ENCODE data around the gene CACNA1D. TPM values are rescaled to one million over a fixed set of nuclear protein-coding genes. Genes with fewer than 3 reads are reported as not detected.

CACNA1D gene
- total RNA-seq, 2 experiments from 2014 or later: 0.31 to 0.32 TPM

DNA sequence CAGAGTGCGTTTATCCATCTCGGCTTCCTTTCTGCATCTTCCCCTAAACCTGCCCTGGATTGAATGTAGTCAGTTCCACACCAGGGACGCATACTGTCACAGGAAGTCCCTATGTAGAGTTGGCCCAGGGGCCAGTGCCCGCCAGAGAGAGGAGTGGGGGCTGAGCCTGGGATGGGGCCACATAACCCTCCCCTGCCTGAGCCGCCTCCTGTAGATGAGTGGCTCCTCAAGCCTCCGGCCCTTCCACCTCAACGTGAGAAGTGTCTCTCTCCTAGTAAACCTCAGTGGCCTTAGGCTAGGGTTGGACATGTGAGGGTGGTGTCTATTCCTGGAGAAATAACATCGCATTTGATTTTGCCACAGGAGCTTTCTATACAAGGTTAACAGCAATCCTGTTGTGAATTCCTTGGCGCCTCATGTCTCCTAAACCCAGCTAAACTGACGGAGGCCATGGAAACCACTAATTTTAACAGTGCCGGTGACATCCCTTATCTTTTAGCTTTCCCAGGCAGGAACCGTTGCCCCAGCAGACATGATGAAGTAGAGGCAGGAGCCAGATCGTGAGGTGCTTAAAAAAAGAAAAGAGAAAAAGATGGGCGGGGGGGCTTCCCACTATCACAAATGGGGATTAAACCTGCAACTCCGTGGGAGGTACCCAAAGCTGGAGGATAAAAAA lies 180.7 kb downstream of the CACNA1D start:
- no peaks in the 10 kb centered on the region for H3K9me3 Mint-ChIP-seq (ENCODE audit: insufficient read depth)
- DNase-seq: no peak
- no peaks in the 10 kb centered on the region for H3K4me1 Mint-ChIP-seq (ENCODE audit: low read depth)
- H3K4me3 Mint-ChIP-seq: no peak overlapping the region
- POLR2A ChIA-PET: no interaction called here
- CTCF ChIA-PET: no interaction called here
- ATAC-seq: no peak
- H3K36me3 Mint-ChIP-seq (ENCODE audit: low read depth): no peaks in the 10 kb centered on the region
- no peak overlapping the region for H3K27ac Mint-ChIP-seq
- H3K27me3 Mint-ChIP-seq (ENCODE audit: low read depth): peaks cover 16% of the 10 kb centered on the region

DNA sequence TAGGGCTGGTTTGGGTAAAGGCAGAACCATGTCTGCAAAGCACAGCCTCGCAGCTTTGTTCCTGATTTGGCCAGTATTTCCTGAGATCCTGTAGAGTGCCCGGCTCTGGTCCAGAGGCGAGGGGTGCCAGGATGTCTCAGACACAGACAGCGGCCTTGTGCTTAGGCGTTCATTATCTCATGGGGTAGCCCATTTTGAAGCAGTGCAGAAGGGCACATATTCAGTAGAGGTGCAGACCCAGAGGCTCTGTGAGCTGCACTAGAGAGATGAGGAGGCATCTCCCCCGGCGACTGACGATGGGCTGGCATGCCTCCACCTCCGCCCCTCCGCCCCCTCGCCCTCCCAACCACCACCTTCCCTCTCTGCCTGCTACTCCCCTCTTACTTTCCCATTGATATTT lies 181.5 kb downstream of the CACNA1D start:
- Mint-ChIP-seq H3K27me3 (ENCODE audit: low read depth) (peaks cover 19% of the 10 kb centered on the region), H3K9me3 (ENCODE audit: insufficient read depth) (no peaks in the 10 kb centered on the region), H3K36me3 (ENCODE audit: low read depth) (no peaks in the 10 kb centered on the region), H3K4me3 (no peak overlapping the region), H3K4me1 (ENCODE audit: low read depth) (no peaks in the 10 kb centered on the region), H3K27ac (no peak overlapping the region)
- DNase-seq (no peak), ATAC-seq (no peak)
- POLR2A ChIA-PET: no interaction called here
- CTCF ChIA-PET: no interaction called here

DNA sequence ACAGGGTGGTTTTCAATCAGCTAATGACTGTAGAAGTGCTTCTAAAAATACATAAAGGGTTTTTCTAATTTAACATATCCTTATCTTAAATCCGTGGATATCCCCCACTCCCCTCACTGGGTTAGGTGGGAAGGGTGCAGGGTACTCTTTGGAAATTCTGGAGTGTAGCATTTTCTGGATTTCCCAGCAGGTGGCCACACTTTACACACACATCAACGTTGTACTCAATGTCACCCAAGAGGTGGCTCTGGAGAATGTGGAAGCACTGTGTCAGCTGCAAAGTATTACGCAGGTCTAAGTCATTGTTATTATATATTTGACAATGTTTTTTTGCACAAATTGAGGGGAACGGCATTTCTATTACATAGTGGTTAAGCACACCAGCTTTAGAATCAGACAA lies 183.0 kb downstream of the CACNA1D start:
- no peak overlapping the region for H3K4me3 Mint-ChIP-seq
- no peak overlapping the region for H3K27ac Mint-ChIP-seq
- ATAC-seq (no peak), DNase-seq (no peak)
- H3K27me3 Mint-ChIP-seq (ENCODE audit: low read depth): peaks cover 27% of the 10 kb centered on the region
- ChIA-PET CTCF (interaction anchor here (0.7 to 1.1 kb wide), 3 partner anchors 10 to 33 kb away, joined by 3 read pairs; no protein-coding TSS in a partner anchor), POLR2A (interaction anchor here (0.5 kb wide), 1 partner anchor 186 kb away, joined by 3 read pairs; no protein-coding TSS in a partner anchor)
- H3K9me3 Mint-ChIP-seq (ENCODE audit: insufficient read depth): no peaks in the 10 kb centered on the region
- H3K4me1 Mint-ChIP-seq (ENCODE audit: low read depth): no peaks in the 10 kb centered on the region
- no peaks in the 10 kb centered on the region for H3K36me3 Mint-ChIP-seq (ENCODE audit: low read depth)

DNA sequence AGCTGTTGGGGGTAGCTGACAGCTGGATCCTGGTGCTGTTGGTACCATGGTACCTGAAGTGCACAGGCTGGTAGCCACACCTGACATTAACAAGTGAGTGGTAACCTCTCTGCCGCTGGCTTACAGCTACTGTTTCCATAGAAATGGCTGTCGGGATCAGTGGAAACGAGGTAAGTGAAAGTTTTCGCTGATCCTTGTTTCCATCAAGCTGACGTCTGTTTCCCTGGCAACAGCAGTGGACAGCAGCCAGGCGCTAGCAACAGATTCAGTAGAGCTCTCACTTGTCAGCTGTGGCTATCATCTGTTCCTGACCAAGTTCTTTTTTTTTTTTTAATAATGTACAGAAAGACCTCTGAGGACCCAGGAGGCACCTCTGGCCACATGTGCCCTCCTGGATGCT lies 185.6 kb downstream of the CACNA1D start:
- H3K9me3 Mint-ChIP-seq (ENCODE audit: insufficient read depth): no peaks in the 10 kb centered on the region
- no peaks in the 10 kb centered on the region for H3K4me1 Mint-ChIP-seq (ENCODE audit: low read depth)

DNA sequence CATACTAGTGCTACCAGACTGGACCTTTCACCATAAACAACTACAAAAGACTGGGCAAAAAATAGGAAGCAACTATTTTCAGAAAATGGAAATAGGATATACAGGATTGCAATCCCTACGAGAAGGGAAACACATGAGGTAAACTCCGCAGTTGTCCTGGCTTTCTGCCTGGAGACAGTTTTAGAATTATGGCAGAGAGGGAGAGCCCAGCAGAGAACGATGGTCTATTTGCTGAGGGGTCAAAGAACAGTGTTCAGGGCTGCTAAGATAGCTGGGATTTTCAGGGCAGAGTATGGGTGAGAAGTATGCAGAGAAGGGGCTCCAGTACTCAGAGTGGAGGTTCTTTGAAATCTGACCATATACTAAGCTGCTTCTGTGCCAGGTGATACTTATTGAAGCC lies 188.4 kb downstream of the CACNA1D start:
- CTCF ChIA-PET: no interaction called here
- peaks cover 49% of the 10 kb centered on the region for H3K27me3 Mint-ChIP-seq (ENCODE audit: low read depth)

More for the DNA sequence above, 185.6 kb downstream of the CACNA1D start:
- Mint-ChIP-seq H3K4me3 (no peak overlapping the region), H3K27me3 (ENCODE audit: low read depth) (peaks cover 45% of the 10 kb centered on the region), H3K27ac (no peak overlapping the region), H3K36me3 (ENCODE audit: low read depth) (no peaks in the 10 kb centered on the region)
- CTCF ChIA-PET: interaction anchor here (2.1 kb wide), 1 partner anchor 30 kb away, joined by 13 read pairs; no protein-coding TSS in a partner anchor
- no peak for DNase-seq
- POLR2A ChIA-PET: no interaction called here
- no peak for ATAC-seq

DNA sequence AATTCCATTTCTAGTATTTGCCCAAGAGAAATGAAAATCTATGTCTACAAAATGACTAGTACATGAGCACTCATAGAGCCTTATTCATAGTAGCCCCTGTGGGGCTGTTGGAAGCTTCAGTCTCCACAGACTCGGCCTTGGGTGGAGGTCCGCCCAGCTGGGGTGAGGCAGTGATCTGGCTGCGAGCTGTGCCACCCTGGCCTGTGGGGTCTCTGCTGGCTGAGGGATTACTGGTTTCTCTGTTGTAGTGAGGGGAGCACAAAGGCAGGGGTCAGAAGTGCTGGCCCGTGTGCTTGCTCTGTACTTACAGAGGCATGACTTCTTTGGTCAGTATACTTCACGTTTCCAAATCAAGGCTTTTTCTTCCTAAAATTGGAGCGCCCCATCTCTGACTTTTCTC lies 193.7 kb downstream of the CACNA1D start:
- Mint-ChIP-seq H3K9me3 (ENCODE audit: insufficient read depth) (no peaks in the 10 kb centered on the region), H3K4me3 (no peak overlapping the region), H3K27ac (no peak overlapping the region), H3K36me3 (ENCODE audit: low read depth) (no peaks in the 10 kb centered on the region), H3K4me1 (ENCODE audit: low read depth) (peaks cover 2% of the 10 kb centered on the region), H3K27me3 (ENCODE audit: low read depth) (peaks cover 25% of the 10 kb centered on the region)
- no peak for DNase-seq
- ChIA-PET POLR2A (no interaction called here), CTCF (no interaction called here)
- no peak for ATAC-seq

More for the DNA sequence above, 188.4 kb downstream of the CACNA1D start:
- ATAC-seq: no peak
- Mint-ChIP-seq H3K4me1 (ENCODE audit: low read depth) (no peaks in the 10 kb centered on the region), H3K36me3 (ENCODE audit: low read depth) (no peaks in the 10 kb centered on the region), H3K9me3 (ENCODE audit: insufficient read depth) (no peaks in the 10 kb centered on the region), H3K27ac (no peak overlapping the region), H3K4me3 (no peak overlapping the region)
- POLR2A ChIA-PET: no interaction called here
- no peak for DNase-seq

DNA sequence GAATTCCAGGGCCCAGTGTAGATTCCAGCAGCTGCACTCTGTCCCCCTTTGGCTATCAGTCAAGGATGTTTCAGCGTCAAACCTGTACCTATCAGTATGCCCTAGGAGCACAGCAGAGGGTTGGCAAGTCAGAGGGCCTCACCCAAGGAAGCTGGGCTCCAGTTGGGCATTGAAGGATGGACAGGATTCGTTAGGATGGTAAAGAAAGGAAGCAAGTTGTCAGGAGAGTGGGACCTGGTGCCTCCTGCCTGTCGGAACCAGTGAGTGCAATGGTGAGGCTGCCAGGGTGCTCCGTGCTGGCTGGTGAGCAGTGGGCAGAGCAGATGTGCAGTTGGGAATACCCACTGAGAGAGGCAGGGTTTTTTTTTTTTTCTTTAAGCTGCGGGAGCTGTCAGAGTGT lies 194.6 kb downstream of the CACNA1D start:
- no peak for DNase-seq
- Mint-ChIP-seq H3K36me3 (ENCODE audit: low read depth) (no peaks in the 10 kb centered on the region), H3K4me3 (no peak overlapping the region), H3K9me3 (ENCODE audit: insufficient read depth) (no peaks in the 10 kb centered on the region), H3K4me1 (ENCODE audit: low read depth) (peaks cover 9% of the 10 kb centered on the region), H3K27me3 (ENCODE audit: low read depth) (peaks cover 17% of the 10 kb centered on the region), H3K27ac (no peak overlapping the region)
- ATAC-seq: no peak
- ChIA-PET POLR2A (no interaction called here), CTCF (no interaction called here)

DNA sequence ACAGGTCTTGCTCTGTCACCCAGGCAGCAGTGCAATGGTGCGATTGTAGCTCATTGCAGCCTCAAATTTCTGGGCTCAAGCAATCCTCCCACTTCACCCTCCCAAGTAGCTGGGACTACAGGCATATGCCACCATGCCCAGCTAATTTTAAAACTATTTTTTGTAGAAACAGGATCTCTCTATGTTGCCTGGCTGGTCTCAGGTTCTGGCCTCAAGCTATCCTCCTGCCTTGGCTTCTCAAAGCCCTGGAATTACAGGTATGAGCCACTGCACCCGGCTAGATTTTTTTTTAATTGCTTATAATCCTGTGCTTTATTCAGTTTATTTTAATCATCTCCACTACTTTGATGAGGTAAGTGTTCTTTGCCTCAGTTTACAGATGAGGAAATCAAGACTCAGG lies 195.3 kb downstream of the CACNA1D start:
- POLR2A ChIA-PET: no interaction called here
- ATAC-seq: no peak
- no peak overlapping the region for H3K4me3 Mint-ChIP-seq
- DNase-seq: no peak
- no peaks in the 10 kb centered on the region for H3K36me3 Mint-ChIP-seq (ENCODE audit: low read depth)
- CTCF ChIA-PET: no interaction called here
- H3K27ac Mint-ChIP-seq: no peak overlapping the region
- H3K27me3 Mint-ChIP-seq (ENCODE audit: low read depth): peaks cover 16% of the 10 kb centered on the region
- H3K9me3 Mint-ChIP-seq (ENCODE audit: insufficient read depth): no peaks in the 10 kb centered on the region
- peaks cover 10% of the 10 kb centered on the region for H3K4me1 Mint-ChIP-seq (ENCODE audit: low read depth)

DNA sequence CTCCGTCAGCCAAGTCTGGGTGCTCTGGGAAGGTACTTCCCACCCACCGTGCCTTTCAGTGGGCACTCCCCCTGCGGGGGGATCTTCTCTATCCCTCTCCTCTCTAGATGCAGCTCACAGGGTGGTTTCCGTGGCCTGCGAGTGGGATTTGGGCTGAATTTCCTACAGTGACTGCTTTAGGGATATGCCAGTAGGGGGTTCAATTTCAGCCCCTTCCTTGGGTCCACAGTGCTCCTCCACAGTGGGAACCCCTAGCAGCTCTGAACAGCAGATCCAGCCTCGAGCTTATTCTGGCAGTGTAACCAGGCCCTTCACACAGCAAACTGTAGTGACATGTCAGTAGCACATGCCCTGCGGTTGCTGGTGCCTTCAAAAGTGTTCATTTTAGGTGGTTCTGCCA lies 196.1 kb downstream of the CACNA1D start:
- POLR2A ChIA-PET: no interaction called here
- ATAC-seq: no peak
- DNase-seq: no peak
- Mint-ChIP-seq H3K4me3 (no peak overlapping the region), H3K36me3 (ENCODE audit: low read depth) (no peaks in the 10 kb centered on the region), H3K4me1 (ENCODE audit: low read depth) (peaks cover 10% of the 10 kb centered on the region), H3K9me3 (ENCODE audit: insufficient read depth) (no peaks in the 10 kb centered on the region), H3K27ac (no peak overlapping the region), H3K27me3 (ENCODE audit: low read depth) (peaks cover 15% of the 10 kb centered on the region)
- CTCF ChIA-PET: no interaction called here

DNA sequence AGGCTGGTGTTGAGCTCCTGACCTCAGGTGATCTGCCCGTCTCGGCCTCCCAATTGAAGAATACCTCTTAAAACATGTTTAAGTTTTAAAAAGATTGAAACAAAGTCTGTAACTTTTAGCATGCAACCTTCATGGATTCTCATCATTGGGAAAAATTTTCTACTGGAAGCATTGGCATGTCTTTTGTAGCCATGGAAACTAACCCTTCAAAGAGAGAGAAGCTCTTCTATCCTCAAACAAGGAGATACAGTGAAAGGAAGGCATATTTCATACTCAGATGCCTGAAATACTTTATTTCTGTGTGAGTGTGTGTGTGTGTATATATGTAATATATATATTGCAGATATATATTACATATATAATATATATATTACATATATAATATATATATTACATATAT lies 196.9 kb downstream of the CACNA1D start:
- no peaks in the 10 kb centered on the region for H3K9me3 Mint-ChIP-seq (ENCODE audit: insufficient read depth)
- ATAC-seq: no peak
- no peak overlapping the region for H3K27ac Mint-ChIP-seq
- peaks cover 10% of the 10 kb centered on the region for H3K4me1 Mint-ChIP-seq (ENCODE audit: low read depth)
- no peak for DNase-seq
- H3K4me3 Mint-ChIP-seq: no peak overlapping the region
- no peaks in the 10 kb centered on the region for H3K36me3 Mint-ChIP-seq (ENCODE audit: low read depth)
- CTCF ChIA-PET: no interaction called here
- POLR2A ChIA-PET: no interaction called here
- peaks cover 9% of the 10 kb centered on the region for H3K27me3 Mint-ChIP-seq (ENCODE audit: low read depth)

DNA sequence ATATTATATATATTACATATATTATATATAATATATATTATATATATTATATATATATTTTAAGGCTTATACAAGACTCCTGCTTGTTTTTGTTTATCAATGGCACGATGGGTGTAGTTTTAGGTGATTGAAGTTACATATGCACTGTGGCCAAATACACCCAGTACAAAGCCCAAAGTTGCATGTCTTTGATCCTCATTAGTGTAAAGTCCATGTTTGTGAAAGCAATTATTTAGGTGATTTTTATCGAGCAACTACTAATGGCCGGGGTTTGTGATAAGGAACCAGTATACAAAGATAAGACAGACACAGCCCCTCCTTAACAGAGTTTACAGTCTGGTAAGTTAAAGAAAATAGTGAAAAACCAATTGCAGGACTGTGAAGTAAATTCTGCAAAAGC lies 197.5 kb downstream of the CACNA1D start:
- Mint-ChIP-seq H3K9me3 (ENCODE audit: insufficient read depth) (no peaks in the 10 kb centered on the region), H3K27ac (no peak overlapping the region), H3K4me3 (no peak overlapping the region), H3K4me1 (ENCODE audit: low read depth) (peaks cover 10% of the 10 kb centered on the region), H3K36me3 (ENCODE audit: low read depth) (no peaks in the 10 kb centered on the region), H3K27me3 (ENCODE audit: low read depth) (peaks cover 10% of the 10 kb centered on the region)
- ATAC-seq (no peak), DNase-seq (no peak)
- POLR2A ChIA-PET: no interaction called here
- CTCF ChIA-PET: no interaction called here

DNA sequence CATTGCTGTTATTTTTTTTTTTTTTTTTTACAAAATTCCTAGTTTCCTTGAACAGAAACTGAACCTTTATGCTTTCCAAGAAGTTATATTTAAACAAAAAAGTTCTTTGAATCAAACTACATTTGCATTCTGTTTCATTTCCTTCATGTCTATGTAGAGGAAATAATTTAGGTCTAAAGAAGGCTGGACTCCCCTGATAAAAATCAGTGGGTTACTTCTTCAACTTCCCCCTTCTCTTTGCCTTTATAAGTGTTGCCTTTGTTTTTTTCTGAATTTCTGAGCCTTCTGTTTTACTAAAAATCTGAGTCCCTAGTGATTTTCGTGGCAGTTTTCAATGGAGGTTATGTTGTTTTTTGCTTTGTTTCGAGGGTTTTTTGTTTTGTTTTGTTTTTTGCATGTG lies 199.0 kb downstream of the CACNA1D start:
- Mint-ChIP-seq H3K4me3 (peak overlapping the region; percentile 39), H3K36me3 (ENCODE audit: low read depth) (no peaks in the 10 kb centered on the region), H3K27ac (peak overlapping the region; percentile 60), H3K27me3 (ENCODE audit: low read depth) (peaks cover 18% of the 10 kb centered on the region), H3K9me3 (ENCODE audit: insufficient read depth) (no peaks in the 10 kb centered on the region), H3K4me1 (ENCODE audit: low read depth) (peaks cover 10% of the 10 kb centered on the region)
- ATAC-seq (no peak), DNase-seq (no peak)
- ChIA-PET CTCF (no interaction called here), POLR2A (no interaction called here)

DNA sequence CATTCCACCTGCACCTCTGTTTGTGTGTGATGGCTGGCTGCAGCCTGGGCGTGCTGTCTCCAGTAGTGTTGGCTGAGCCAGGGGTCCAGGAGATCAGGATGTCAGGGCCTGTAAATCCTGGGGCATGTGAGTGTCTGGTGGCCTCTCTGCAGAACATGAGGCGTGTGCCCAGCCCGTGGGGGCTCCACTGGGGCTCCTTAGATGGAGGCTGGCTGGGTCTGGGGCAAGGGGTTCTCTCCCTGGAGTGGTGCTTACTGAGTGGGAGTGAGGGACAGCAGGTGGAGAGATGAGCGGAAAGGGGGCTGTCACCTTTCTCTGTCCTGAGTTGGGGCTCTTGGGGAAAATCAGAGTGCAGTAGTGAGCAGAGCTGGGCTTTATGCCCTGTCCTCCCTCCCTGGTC lies 199.6 kb downstream of the CACNA1D start:
- H3K27me3 Mint-ChIP-seq (ENCODE audit: low read depth): peaks cover 20% of the 10 kb centered on the region
- CTCF ChIA-PET: no interaction called here
- no peak for ATAC-seq
- no peak overlapping the region for H3K27ac Mint-ChIP-seq
- H3K9me3 Mint-ChIP-seq (ENCODE audit: insufficient read depth): no peaks in the 10 kb centered on the region
- no peaks in the 10 kb centered on the region for H3K36me3 Mint-ChIP-seq (ENCODE audit: low read depth)
- no peak overlapping the region for H3K4me3 Mint-ChIP-seq
- POLR2A ChIA-PET: no interaction called here
- DNase-seq: peak; percentile 6
- H3K4me1 Mint-ChIP-seq (ENCODE audit: low read depth): peaks cover 10% of the 10 kb centered on the region
